Small intestine (tissue), 7 donors: ENCODE data around the gene DYNC1I1. TPM values are rescaled to one million over a fixed set of nuclear protein-coding genes. Genes with fewer than 3 reads are reported as not detected.

Experiments
- DNase-seq, 2 donors: peaks; one replicate each; pipeline versions ENCODE4 v3.0.0 to v3.0.0-alpha.2; 2013
- FAIRE-seq: peaks from 2 replicates; lab custom pipeline; 2012; peaks lifted over from hg19 to GRCh38; lab: Jason Lieb, UNC
- H3K27ac ChIP-seq, 3 donors: one replicate each; pipeline ENCODE4 v1.5.1; 2013; ENCODE audit warnings: low read length in 2 of 3, mild to moderate bottlenecking in 2 of 3, control low read depth in 1 of 3, inconsistent platforms in 1 of 3, low read depth in 1 of 3, moderate library complexity in 1 of 3
- H3K27me3 ChIP-seq, 3 donors: one replicate each; pipeline ENCODE4 v1.6.1; 2013; ENCODE audit warnings: low read length in 3 of 3, inconsistent platforms in 1 of 3; ENCODE audit not compliant: control insufficient read depth in 3 of 3, insufficient read depth in 3 of 3
- H3K36me3 ChIP-seq, 3 donors: one replicate each; pipeline ENCODE4 v1.6.1; 2013; ENCODE audit warnings: low read length in 3 of 3, inconsistent platforms in 1 of 3, low read depth in 1 of 3, mild to moderate bottlenecking in 1 of 3, moderate library complexity in 1 of 3; ENCODE audit not compliant: control insufficient read depth in 3 of 3, insufficient read depth in 2 of 3
- H3K4me1 ChIP-seq, 3 donors: one replicate each; pipeline ENCODE4 v1.6.1; 2013; ENCODE audit warnings: low read length in 2 of 3, inconsistent platforms in 1 of 3, low read depth in 1 of 3, mild to moderate bottlenecking in 1 of 3, moderate library complexity in 1 of 3; ENCODE audit not compliant: control insufficient read depth in 3 of 3, insufficient read depth in 2 of 3
- H3K4me3 ChIP-seq, 3 donors: one replicate each; pipeline ENCODE4 v1.5.1; 2013; ENCODE audit warnings: low read length in 3 of 3, control low read depth in 1 of 3, inconsistent platforms in 1 of 3, low read depth in 1 of 3, mild to moderate bottlenecking in 1 of 3, moderate library complexity in 1 of 3
- H3K9me3 ChIP-seq, 2 donors: one replicate each; pipeline ENCODE4 v1.6.1; 2013; ENCODE audit warnings: low read depth in 1 of 2, low read length in 1 of 2; ENCODE audit not compliant: control insufficient read depth in 2 of 2, insufficient read depth in 1 of 2
- WGBS, 3 donors: extraction: QIAGEN DNeasy Blood & Tissue Kit; methylation state at CpG; one replicate each; pipeline ENCODE4 v1.1.7; 2013; 5-methylcytosine and 5-hydroxymethylcytosine counted together
- polyA plus RNA-seq, 4 donors: library from polyadenylated mRNA; stranded (reverse) in 3 of 4; unstranded in 1 of 4; fragments of 200-250 nt in 3 of 4; fragments of 120-200 nt in 1 of 4; gene quantifications; one replicate each; pipeline versions ENCODE4 v1.2.1 to v1.2.3, GENCODE V29; 2013
- donor health status: healthy with polysubstance abuse.
- donor health status: control.
- donor health status: control.
- donor health status: Bipolar disorder and iron deficiency.
- donor health status: healthy.

The DYNC1I1 gene
- polyA plus RNA-seq, 4 donors = 0.12 to 2.4 (median 0.27) TPM; not detected in 1

DNA sequence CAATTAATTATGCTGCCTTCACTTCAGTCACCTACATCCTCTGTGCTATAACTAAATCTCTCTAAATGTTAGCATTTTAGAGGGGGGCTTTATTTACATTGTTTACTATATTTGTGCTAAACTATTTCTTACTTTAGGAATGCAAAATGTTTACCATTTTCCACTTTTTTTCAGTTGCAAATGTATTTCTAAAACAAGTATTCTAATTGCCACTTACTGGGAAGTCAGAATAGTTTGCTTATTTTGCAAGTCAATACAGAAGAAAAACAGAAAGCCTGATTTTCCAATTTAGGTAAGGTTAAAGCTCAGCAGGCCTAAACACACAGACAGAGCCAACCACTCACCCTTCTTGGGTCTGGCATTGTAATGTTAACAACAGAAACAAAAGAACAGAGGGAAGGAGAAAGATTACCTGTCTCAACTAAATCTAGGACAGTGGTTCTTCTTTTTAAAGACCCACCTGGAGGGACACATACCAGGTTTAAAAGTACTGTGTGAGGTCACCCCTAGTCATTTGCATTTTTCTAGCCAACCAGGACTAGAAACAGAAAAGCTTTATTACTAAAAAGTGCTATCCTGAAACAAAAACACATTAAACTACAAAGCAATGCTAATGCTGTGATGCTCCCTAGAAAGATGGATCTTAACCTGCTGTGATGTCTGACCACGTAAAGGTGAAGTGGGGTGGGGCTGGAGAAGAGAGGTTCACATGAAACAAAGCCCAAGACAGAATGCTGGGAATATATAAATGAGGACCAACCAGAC, 371.3 kb downstream of the DYNC1I1 start:
- Histone ChIP-seq H3K9me3 (no peaks in the 10 kb centered on the region), H3K27ac (no peak overlapping the region), H3K4me3 (no peak overlapping the region), H3K27me3 (no peaks in the 10 kb centered on the region), H3K36me3 (peaks cover 2 to 7% (median 7%) of the 10 kb centered on the region in 3 donors), H3K4me1 (no peaks in the 10 kb centered on the region)
- 80 to 91% (median 88%) methylated on average over 1 of the region's 1 CpG for WGBS, 3 donors
- no peak for FAIRE-seq
- no peak for DNase-seq

DNA sequence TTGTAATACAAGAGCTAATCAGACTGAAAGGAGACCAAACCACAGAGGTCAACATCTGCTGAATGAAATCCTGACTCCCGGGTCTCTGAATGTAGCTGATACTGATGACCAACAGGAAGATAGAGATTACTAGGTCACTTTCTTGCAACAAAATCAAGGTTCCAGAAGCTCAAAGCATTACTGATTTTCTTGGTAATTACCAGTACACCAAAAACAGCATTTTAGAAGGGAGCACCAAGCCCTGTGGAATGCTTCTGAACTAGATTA, 371.8 kb downstream of the DYNC1I1 start:
- H3K4me3 ChIP-seq = no peak overlapping the region
- 73 to 89% (median 77%) methylated on average over 1 of the region's 1 CpG for WGBS, 3 donors
- no peaks in the 10 kb centered on the region for H3K9me3 ChIP-seq
- peaks cover 2 to 9% (median 7%) of the 10 kb centered on the region in 3 donors for H3K36me3 ChIP-seq
- no peaks in the 10 kb centered on the region for H3K27me3 ChIP-seq
- no peaks in the 10 kb centered on the region for H3K4me1 ChIP-seq
- DNase-seq = no peak
- FAIRE-seq = no peak
- no peak overlapping the region for H3K27ac ChIP-seq

Other genes starting within 250 kb of the DYNC1I1 start
- 100 to 1,000 TPM in 1 of 4 donors, 10 to 100 TPM in 2, 1 to 10 TPM in 1; 9.1 to 210 (median 84.3) TPM for gene PDK4, start 176.0 kb upstream of the DYNC1I1 start, polyA plus RNA-seq